SKM-1 treated with dmso at 0.1 percent for 144 hours (cell line): ENCODE results near the gene SBF2.
A peak's percentile ranks its signal among the peaks of the same experiment; 100 is the strongest.

Experiments used
- DNase-seq: peaks from one replicate; lab custom pipeline; 2025; ENCODE audit not compliant: unreplicated experiment; lab: John Stamatoyannopoulos, UW

The SBF2 gene

DNA sequence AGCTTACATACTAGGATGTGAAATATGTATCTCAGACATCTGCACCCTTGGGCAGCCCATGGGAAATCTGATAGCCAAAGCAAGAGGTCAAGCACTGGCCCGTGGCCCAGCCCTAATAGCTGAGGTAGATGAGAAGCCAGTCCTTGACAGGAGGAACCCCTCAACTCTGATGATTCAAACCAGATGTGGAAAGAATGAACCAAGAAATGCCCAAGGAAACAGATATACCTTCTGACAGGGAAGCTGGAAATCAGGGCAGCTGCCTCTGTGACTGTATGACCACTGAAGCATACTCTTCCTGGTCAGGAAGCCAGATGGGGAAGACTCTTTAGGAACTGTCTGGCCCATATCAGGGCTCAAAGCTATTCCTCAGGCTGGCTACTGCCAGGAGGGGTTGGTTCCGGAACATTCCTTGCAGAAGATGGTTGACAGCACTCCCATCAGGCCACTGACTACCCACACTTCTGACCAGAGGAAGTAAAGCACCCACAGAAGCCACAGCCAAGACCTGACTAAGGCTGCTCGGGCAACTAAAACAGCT lies 506.0 kb downstream of the SBF2 start:
- DNase-seq: no peak

DNA sequence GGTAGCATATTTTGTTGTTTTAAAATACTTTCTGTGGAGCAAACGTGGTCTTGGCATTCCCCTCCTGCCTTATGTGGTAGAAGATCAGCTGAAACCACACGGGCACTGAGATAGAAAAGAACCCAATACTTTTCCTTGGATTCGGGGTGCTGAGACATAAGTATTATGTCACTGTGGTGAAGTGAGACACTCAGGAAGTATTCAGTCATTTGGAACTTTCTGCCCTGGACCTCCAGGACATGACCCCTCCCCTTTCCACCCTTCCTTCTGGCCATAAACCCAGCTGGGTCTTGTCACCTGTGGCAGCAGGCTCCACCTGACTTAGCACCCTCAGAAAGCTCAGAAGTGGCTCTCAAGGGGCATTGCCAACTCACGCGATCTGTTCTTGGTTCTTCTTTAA lies 506.8 kb downstream of the SBF2 start:
- DNase-seq: no peak

DNA sequence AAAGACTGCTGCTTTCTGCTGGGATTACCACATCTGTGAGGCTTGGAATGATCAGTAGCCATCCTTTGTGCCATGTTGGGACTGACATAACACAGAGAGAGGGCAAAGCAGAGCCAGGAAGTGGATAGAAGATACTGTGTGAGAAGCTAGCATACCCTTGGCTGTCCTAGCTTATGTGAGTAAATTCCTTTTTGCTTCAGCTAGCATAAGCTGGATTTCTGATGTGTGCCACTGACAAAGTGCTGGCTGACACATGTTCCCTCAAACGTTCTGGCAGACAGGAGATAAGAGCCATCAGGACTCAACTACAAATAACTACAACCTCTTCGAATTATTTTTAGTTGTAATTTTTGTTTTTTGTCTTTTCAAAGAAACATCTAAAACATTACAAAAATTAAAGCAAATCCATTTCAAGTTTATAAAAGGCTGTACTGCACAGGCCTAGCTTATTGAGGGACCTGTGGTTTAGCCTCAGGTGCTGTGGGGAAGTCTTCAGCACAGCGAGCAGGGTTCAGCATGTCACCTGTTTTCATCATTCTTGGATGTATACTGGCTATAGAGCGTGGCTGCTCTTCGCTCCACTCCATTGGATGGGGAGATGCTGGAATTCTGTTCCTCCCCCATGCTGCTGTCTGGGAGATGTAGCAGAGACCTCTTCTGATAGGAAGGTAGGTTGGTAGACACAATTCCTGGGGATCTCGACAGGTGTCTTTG lies 509.3 kb downstream of the SBF2 start:
- DNase-seq: no peak

DNA sequence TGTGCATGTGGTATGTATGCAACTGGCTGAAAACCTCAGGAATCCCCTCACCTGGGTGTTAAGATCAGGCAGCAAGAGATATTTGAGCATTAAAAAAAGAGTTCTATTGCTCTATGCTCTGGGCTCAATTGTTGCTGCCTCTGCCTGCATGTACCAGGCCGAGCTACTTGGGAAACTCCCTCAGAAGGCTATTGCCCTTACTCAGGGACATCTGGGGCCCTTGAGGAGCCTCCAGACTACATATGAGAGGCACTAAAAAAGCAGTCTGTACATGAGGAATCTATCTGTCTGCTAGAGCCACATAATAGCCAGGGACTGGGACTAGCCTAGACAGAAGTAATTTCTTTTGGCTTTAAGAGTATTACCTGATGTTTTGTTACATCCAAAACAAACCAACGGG lies 510.0 kb downstream of the SBF2 start:
- no peak for DNase-seq

DNA sequence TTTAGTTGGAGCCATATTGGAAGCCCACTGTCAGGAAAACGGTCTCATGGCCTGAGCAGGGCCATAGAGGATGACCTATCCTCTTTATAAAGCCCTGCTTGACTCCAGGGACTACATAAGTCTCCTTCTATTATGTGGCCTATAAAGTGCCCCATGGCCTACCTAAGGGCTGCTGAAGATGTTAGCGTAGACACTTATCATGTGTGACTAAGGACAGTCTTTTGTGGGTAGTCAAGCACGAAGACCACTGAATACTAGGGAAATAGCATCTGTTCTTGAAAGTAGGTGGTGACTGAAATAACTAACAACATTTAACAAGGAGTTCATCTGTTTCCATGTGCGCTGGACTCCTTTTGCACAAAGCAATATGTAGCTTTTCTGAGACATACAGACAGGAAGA lies 513.1 kb downstream of the SBF2 start:
- no peak for DNase-seq

DNA sequence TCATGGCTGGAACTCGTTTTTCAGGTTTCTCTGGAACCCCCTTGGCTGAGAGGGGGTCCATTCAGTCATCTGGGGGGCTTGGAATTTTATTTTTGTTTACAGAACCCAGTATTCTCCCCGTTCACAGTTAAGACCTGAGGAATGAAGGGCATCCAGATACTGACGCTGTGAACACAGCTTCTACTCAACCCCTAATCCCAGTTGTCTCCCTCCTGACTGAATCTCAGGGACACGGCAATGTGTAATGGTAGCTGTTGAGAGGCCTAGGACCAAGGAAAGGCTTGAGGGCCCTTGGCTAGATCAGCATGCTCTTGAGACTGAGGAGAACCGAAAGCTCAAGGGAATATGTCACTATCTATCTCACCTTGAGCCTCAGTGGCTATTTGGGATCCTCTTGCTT lies 516.5 kb downstream of the SBF2 start:
- no peak for DNase-seq

DNA sequence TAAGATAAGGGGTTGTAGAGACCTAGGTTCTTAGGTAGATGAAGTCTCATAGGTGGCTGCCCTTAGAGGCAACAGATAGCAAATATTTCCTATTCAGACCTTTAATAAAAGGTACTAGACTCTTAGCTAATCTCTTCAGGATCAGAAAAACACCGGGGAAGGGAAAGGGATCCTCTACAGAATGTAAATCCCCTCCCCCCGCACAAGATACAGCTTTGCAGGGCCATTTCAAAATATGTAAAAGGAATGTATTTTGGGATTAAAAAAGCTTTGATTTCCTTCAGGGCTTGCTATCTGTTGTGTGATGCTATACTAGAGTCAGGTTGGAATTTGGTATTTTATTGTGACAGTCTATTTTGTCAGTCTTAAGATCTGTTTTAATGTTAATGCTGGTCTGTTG lies 517.0 kb downstream of the SBF2 start:
- no peak for DNase-seq

DNA sequence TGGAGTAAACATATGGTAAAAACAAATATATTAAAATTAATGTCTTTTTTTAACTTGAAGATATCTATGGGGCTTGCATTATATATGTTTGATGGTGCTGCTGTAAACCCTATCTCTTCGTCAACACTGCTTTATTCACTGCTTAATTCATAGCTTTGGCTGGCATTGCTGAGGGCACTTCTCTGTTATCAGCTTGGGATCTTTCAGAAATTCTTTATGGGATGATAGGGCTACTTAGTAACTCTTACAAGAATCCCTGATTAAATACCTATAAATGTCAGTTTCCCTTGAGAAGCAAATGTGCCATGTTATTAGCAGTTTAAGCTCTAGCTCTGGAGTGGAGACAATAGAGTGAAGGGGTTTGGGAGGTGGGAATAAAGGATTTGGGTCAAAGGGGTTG lies 517.8 kb downstream of the SBF2 start:
- DNase-seq: no peak

DNA sequence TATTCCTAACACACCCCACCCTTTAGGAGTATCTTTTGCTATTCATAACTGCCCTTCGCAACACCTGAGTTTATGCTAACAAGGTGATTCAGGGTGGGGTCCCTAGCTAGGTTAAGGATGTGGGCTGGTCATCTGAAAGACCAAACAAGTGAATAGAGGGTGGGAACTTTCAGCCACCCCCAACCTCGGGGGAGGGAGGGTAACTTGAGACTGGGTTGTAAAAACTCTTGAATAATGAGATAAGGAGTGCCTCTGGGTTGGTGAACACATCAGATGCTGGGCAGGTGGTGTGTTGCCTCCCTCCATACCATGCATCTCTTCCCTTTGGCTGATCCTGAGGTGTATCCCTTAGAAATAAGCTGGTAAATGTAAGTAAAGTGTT lies 518.6 kb downstream of the SBF2 start:
- no peak for DNase-seq

DNA sequence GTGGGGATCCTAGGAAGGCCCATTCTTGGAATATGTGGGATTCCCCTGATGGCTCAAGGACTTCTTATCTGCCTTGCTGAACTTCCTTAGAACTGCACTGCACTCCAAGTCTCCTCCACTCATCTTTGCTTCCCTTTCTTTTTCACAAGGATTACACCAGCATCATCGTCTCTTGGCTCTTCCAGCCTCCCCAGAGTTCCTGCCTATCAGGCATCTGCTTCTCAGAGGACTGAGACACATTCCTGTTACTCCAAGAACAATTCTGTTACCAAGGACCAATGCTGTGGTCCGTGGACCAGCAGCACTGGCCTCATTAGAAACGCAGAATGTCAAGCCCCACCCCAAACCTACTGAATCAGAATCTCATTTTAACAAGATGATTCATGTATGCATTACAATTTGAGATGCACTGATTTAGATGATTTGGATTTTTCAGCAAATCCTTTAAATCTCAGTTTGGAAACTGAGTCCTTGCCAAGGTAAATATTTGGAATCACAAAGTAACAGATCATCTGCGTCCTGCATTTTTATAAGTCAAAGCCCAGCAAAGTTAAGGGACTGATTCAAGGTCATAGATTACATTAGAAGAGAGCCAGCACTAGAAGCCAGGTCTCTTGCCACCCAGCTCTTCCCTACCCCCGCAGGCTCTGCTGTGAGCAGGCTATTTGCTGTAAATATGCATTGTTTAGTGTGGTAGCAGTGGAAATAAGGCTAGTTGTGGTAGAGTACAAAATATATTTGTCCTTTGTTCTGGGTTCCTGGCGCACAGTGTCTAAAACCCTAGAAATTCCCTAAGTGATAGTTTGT lies 519.2 kb downstream of the SBF2 start:
- DNase-seq: no peak

DNA sequence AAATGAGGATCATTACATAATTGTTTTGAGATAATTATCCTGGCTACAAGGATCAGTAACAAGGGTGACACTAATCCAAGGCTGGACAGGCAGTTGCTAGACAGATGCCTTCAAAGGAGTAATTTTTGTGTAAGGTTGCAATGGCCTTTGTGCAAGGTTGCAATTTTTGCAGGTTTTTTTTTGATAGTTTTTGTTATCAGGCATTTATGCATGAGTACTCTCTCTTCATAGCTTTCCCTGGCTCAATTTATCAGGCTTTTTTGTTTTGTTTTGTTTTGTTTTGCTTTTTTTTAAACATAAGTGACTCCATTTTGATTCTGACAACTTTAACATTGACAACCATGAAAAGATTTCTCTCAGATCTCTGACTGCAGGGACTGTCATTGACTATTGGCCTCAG lies 519.9 kb downstream of the SBF2 start:
- DNase-seq: no peak

DNA sequence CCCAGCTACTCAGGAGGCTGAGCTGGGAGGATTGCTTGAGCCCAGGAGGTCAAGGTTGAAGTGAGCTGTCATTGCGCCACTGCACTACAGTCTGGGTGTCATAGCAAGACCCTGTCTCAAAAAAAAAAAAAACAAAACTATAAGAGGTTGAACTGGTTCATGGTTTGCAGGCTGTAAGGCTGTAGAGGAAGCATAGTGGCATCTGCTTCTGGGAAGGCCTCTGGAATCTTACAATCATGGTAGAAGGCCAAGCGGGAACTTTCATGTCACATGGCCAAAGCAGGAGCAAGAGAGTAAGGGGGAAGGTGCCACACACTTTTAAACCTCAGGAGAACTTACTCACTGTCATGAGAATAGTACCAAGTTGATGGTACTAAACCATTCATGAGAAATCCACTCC lies 520.5 kb downstream of the SBF2 start:
- DNase-seq: no peak

DNA sequence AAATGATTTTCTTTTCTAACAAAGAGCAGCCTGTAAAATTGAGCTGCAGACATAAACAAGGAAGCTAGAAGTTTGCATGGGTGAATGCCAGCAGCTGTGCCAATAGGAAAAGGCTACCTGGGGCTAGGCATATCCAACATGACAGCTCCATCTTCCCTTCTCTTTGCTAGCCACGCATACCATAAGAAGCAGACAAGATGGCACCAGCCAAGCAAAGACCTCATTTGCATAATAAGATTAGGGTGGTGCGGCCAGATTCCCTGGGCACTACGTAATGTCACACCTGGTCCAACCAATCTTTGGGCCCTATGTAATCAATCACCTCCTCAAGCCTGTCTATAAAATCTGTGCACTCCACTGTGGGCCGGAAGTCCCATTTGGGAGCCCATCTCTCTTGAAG lies 521.8 kb downstream of the SBF2 start:
- no peak for DNase-seq

DNA sequence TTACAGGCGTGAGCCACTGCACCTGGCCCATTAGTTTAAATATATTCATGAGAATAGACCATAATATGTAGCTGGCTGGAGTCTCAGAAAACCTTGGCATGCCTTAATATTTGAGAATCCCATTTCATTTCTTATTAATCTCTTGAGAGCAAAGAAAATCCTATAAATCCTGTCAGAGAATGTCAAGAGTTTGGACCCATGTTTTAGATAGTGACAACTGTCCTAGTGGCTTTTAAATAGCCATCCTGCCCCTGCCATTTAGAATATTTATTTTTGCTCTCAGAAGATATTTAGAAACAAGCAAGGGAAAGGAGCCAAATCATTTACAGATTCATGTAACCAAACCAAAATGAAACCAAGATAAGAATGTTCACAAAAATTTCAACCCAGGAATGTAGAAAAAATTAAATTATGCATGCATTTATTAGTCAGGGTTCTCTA lies 522.9 kb downstream of the SBF2 start:
- no peak for DNase-seq

DNA sequence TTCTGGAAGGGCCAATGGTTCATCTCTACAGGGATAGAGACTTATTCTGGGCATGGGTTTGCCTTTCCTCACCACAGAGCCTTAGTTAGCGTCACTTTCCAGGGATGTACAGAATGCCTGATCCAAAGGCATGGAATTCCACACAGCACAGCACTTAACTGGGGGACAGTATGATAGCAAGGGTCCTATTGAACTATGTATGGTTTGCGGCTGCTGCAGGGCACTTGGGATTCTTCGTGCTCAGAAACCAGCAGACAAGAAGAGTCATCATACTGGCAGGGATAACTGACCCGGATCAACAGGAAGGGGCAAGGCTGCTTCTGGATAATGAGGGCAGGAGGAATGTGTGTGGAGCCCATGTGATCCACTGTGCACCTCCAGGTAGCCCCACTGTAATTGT lies 524.4 kb downstream of the SBF2 start:
- no peak for DNase-seq

DNA sequence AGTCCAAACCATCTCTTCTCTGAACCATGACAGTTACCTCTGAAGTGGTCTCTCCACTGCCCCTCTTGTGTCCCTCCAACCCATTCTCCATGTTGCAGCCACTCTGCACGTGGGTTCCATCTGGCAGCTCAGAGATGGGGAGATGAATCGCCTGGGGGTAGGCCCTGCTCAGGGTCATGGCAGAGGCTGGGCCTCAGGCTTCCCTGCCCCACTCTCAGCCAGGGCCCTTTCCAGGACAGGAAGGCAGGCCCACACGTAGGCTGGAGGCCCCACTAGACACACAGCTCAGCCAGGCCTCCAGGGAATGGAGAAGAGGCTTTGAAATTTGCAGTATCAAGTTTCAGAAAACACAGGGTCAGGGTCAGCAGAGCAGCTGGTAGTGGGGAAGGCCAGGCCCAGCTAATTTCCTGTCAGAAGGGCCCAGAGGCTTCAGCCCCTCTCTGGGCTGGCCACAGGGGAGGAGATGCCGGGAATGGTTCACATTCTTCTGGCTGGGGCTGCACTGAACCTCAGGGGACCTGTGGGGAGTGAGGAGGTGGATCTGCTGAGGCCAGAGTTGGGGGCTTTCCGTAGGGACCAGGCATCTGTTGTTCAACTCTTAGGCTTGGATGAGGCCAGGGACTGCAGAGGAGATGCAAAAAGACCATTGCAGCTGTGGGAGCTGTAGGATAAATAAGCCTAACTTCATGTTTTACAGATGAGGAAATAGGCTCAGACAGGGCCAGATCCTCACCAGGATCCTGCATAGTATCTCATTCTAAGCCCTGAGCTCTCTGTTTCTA lies 528.5 kb downstream of the SBF2 start:
- no peak for DNase-seq

DNA sequence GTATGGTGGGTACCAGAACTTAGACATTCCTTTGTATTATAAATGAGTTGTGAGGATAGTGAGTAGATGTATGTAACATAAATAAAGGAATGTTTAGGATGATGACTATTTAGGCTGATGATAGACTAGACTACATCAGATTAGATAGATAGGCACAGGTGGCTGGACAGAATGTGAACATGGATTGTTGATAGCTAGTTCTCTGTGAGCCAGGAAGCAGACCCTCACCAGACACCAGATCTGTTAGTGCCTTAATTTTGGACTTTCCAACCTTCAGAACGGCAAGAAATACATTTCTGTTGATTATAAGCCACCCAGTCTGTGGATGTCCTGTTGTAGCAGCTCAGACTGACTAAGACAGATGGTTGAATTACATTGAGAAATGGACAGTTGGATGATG lies 530.7 kb downstream of the SBF2 start:
- no peak for DNase-seq

DNA sequence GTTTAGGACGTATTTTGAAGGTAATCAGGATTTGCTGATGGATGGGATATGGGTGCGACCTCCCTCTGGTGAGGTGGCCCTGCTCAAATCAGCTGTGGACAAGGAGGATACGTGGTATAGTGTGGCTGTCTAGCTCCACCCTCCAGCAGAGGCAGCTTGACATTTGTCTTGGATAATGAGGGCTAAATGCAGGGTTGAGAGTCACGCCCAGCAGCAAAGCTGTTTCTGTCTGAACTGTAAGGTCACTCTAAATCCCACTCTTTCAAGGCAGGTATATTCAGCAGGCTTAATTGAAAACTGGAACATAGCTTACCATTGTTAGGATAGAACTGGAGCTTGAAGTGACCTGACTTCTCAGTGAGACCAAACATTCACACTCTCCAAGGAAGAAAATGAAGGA lies 531.5 kb downstream of the SBF2 start:
- no peak for DNase-seq

DNA sequence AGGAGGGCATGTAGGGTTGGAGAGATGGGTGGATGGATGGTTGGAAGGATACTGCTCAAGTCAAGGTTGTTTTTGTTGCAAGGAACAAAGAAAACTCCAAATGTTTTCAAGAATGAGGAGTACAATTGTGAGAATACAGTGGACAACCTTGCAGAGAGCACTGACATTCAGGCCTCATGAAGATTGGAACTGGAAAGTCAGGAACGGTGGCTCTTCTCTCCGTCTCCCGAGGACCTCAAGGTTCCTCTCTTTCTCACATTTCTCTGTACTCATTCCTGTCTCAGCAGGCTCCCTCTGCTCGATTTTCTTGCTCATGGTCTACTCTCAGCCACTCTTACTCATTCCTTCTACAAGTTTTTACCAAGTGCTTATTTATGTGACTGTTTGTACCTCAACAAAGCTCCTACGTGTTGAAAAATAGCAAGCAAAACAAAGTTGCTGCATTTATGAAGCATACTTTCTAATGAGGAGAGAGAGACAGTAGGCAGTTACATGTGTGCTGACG lies 532.5 kb downstream of the SBF2 start:
- DNase-seq: no peak

DNA sequence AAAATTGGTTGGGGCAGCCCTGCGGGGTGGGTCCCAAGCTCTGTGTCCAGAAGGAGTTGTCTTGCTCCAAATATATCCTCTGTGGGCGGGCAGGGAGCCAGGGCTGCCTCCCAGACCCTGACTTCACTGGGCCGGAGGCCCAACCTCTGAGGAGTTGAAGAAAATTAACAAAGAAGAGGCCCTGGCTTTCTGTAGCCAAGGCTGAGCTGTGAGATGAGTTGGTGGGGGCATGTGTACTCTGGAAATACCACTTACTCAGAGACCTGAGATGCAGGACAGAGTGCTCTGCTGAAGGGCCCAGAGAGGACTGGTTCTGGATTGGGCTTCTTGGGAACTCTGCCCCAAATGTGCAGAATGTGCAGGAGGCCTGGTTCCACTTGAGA lies 533.8 kb downstream of the SBF2 start:
- no peak for DNase-seq

DNA sequence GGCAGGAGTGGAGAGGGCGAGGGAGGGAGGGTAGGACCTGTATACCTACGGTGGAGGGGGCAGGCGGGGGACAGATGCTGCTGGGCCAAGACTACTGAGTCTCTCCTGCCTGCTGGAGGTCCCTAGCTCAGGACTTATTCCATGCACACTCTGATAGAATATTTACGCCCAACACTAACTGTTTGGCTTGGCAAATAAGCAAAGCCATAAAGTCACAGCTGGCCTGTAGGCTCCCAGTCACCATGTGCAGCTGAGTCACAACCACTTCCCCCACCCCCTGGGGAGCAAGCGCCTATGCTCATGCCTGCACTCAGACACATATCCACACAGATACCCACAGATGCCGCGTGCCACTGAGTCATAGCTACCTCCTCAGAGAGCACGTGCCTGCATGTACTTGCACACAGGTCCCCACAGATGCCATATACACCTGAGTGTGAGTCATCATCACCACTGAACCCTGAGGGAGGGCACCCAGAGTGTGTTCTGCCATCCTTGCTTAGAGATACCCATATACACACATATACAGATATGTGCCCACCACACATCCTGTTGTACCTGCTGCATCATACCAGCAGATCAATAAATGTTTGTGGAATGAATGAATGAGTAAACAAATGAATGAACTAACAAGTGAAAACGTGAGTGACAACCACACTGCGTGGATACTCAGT lies 534.4 kb downstream of the SBF2 start:
- DNase-seq: peak; percentile 80
